HepG2 (cell line): ENCODE results near the gene ITGB5.

Source experiments
- CTCF ChIP-seq: sonication (generic); formaldehyde crosslinking; IDR thresholded peaks from 2 replicates; pipeline ENCODE4 v1.5.0; 2020; ENCODE audit warnings: mild to moderate bottlenecking, missing genetic modification reagents, moderate library complexity
- EZH2 ChIP-seq: conservative IDR thresholded peaks from 2 replicates; pipeline ENCODE4 v1.6.1; 2012; ENCODE audit warnings: mild to moderate bottlenecking, low read depth, low read length, moderate library complexity
- IRF9 ChIP-seq: sonication (generic); formaldehyde crosslinking; IDR thresholded peaks from 2 replicates; pipeline ENCODE4 v1.8.0; 2022; ENCODE audit warnings: missing genetic modification reagents, mild to moderate bottlenecking, borderline replicate concordance
- ISX ChIP-seq: sonication (generic); formaldehyde crosslinking; conservative IDR thresholded peaks from 2 replicates; pipeline ENCODE4 v1.5.0; 2020; ENCODE audit warnings: missing genetic modification reagents
- MXD1 ChIP-seq: sonication (generic); formaldehyde crosslinking; IDR thresholded peaks from 2 replicates; pipeline ENCODE4 v1.4.0; 2020; ENCODE audit warnings: mild to moderate bottlenecking, missing genetic modification reagents
- SMAD3 ChIP-seq: sonication (generic); formaldehyde crosslinking; IDR thresholded peaks from 2 replicates; pipeline ENCODE4 v1.4.0; 2020; ENCODE audit warnings: missing genetic modification reagents
- SMYD3 ChIP-seq: sonication (generic); formaldehyde crosslinking; IDR thresholded peaks from 2 replicates; pipeline ENCODE4 v1.8.1; 2023; ENCODE audit warnings: mild to moderate bottlenecking, missing genetic modification reagents
- ZNF530 ChIP-seq: sonication (generic); formaldehyde crosslinking; IDR thresholded peaks from 2 replicates; pipeline ENCODE4 v1.5.0; 2020; ENCODE audit warnings: low read depth, mild to moderate bottlenecking, missing genetic modification reagents
- ZNF777 ChIP-seq: sonication (generic); formaldehyde crosslinking; IDR thresholded peaks from 2 replicates; pipeline ENCODE4 v1.4.0; 2020; ENCODE audit warnings: missing genetic modification reagents

GRCh38 chr3:124779116-124779515, 108.0 kb downstream of the ITGB5 start:
- no peak for TF ChIP-seq SMAD3
- no peak for TF ChIP-seq CTCF (CRISPR knock-in tag)
- TF ChIP-seq EZH2: no peak
- TF ChIP-seq ISX (CRISPR knock-in tag): no peak
- TF ChIP-seq ZNF530 (CRISPR knock-in tag): no peak
- TF ChIP-seq SMYD3: no peak
- TF ChIP-seq MXD1 (CRISPR knock-in tag): no peak
- TF ChIP-seq IRF9 (CRISPR knock-in tag): no peak
- no peak for TF ChIP-seq ZNF777 (CRISPR knock-in tag)
